Ascending aorta (tissue), 2 donors: ENCODE results near the gene STX18. TPM values are rescaled to one million over a fixed set of nuclear protein-coding genes. Genes with fewer than 3 reads are reported as not detected.

Experiments used
- DNase-seq, 2 donors: peaks; one replicate each; pipeline ENCODE4 v3.0.0-alpha.2; 2019; ENCODE audit warnings: low spot score in 2 of 2
- H3K27ac ChIP-seq, 2 donors: fragments of 200-600 bp; sonication (generic); one replicate each; pipeline ENCODE4 v1.5.1; 2016 to 2017; ENCODE audit warnings: mild to moderate bottlenecking in 1 of 2
- H3K27me3 ChIP-seq: fragments of 200-600 bp; sonication (generic); one replicate; pipeline ENCODE4 v1.5.1; 2017
- H3K36me3 ChIP-seq, 2 donors: fragments of 200-600 bp; sonication (generic); one replicate each; pipeline ENCODE4 v1.5.1; 2016
- H3K4me1 ChIP-seq, 2 donors: fragments of 200-600 bp; sonication (generic); one replicate each; pipeline ENCODE4 v1.5.1; 2016 to 2017; ENCODE audit warnings: mild to moderate bottlenecking in 1 of 2
- H3K4me3 ChIP-seq, 2 donors: fragments of 200-600 bp; sonication (generic); one replicate each; pipeline ENCODE4 v1.5.1; 2016 to 2017; ENCODE audit warnings: mild to moderate bottlenecking in 1 of 2
- H3K9me3 ChIP-seq, 2 donors: fragments of 200-600 bp; sonication (generic); one replicate each; pipeline ENCODE4 v1.5.1; 2016
- CTCF ChIP-seq, 3 experiments: fragments of 200-600 bp in 2 of 3; fragments of 450-650 bp in 1 of 3; sonication (generic) in 2 of 3; IDR thresholded peaks; one replicate each; pipeline ENCODE4 v1.5.1; 2016 to 2019; ENCODE audit warnings: antibody characterized with exemption in 3 of 3, mild to moderate bottlenecking in 1 of 3, moderate library complexity in 1 of 3
- intact Hi-C: fragments of 100-400 bp; cut with DNase I; formaldehyde crosslinking; loops from one replicate; pipeline ENCODE4 v1.15.1; 2023
- total RNA-seq: library from RNA; depleted of rRNA; stranded (reverse); fragments of >200 nt; gene quantifications from one replicate; pipeline ENCODE4 v1.1.0, GENCODE V29; 2016

Gene STX18
- total RNA-seq, 1 donor from 2014 or later = 28.2 TPM

GRCh38 chr4:4412641-4413372, 129.0 kb downstream of the STX18 start:
- Histone ChIP-seq H3K36me3 (peaks cover 3 to 8% of the 10 kb centered on the region in 2 donors), H3K4me3 (no peak overlapping the region), H3K27me3 (no peaks in the 10 kb centered on the region), H3K9me3 (no peaks in the 10 kb centered on the region), H3K4me1 (no peaks in the 10 kb centered on the region), H3K27ac (no peak overlapping the region)
- no peak for DNase-seq
- intact Hi-C loops = no loop called here
- TF ChIP-seq CTCF (IDR thresholded peaks at IDR 0.05) = no peak

- no peak for TF ChIP-seq CTCF (IDR thresholded peaks at IDR 0.05)
- H3K4me3 ChIP-seq = no peak overlapping the region
- intact Hi-C loops = no loop called here
- H3K4me1 ChIP-seq = no peaks in the 10 kb centered on the region
- H3K27ac ChIP-seq = no peak overlapping the region
- no peaks in the 10 kb centered on the region for H3K27me3 ChIP-seq
- no peak for DNase-seq
- no peaks in the 10 kb centered on the region for H3K9me3 ChIP-seq
- peaks cover 3 to 8% of the 10 kb centered on the region in 2 donors for H3K36me3 ChIP-seq
These were observed 129.9 kb downstream of the STX18 start for GRCh38 chr4:4411906-4412305.

GRCh38 chr4:4410271-4410670, 131.6 kb downstream of the STX18 start:
- no peaks in the 10 kb centered on the region for H3K9me3 ChIP-seq
- intact Hi-C loops = no loop called here

GRCh38 chr4:4409416-4410115, 132.3 kb downstream of the STX18 start:
- TF ChIP-seq CTCF (IDR thresholded peaks at IDR 0.05) = no peak
- no peak overlapping the region for H3K27ac ChIP-seq
- H3K4me3 ChIP-seq = no peak overlapping the region
- intact Hi-C loops = no loop called here
- DNase-seq = no peak
- no peaks in the 10 kb centered on the region for H3K4me1 ChIP-seq
- no peaks in the 10 kb centered on the region for H3K27me3 ChIP-seq
- no peaks in the 10 kb centered on the region for H3K9me3 ChIP-seq
- H3K36me3 ChIP-seq = no peaks in the 10 kb centered on the region

More at GRCh38 chr4:4410271-4410670, 131.6 kb downstream of the STX18 start:
- TF ChIP-seq CTCF (IDR thresholded peaks at IDR 0.05) = no peak
- DNase-seq = no peak
- H3K4me3 ChIP-seq = no peak overlapping the region
- peaks cover 0 to 1% of the 10 kb centered on the region in 2 donors for H3K36me3 ChIP-seq
- no peak overlapping the region for H3K27ac ChIP-seq
- no peaks in the 10 kb centered on the region for H3K4me1 ChIP-seq
- H3K27me3 ChIP-seq = no peaks in the 10 kb centered on the region

- no peaks in the 10 kb centered on the region for H3K36me3 ChIP-seq
- no peak overlapping the region for H3K27ac ChIP-seq
- H3K4me3 ChIP-seq = no peak overlapping the region
- DNase-seq = no peak
- intact Hi-C loops = no loop called here
- H3K9me3 ChIP-seq = no peaks in the 10 kb centered on the region
- no peaks in the 10 kb centered on the region for H3K27me3 ChIP-seq
- no peak for TF ChIP-seq CTCF (IDR thresholded peaks at IDR 0.05)
- no peaks in the 10 kb centered on the region for H3K4me1 ChIP-seq
These were observed 133.1 kb downstream of the STX18 start for GRCh38 chr4:4408576-4409335.
